GM21390 (cell line): Measurements from ENCODE around the gene TUFT1.
"Not testable (repeated sequence)": the region's sequence is repeated elsewhere in the genome, so short reads cannot be mapped to it uniquely, and the experiment has no call there.

Experiments used
- ATAC-seq: cut with Tn5 transposase; IDR thresholded peaks from one replicate; pipeline ENCODE4 v1.9.1; 2021; ENCODE audit not compliant: unreplicated experiment

The TUFT1 gene

GRCh38 chr1:151512326-151512725 is 27.8 kb upstream of the TUFT1 start:
- ATAC-seq, result no peak

DNA sequence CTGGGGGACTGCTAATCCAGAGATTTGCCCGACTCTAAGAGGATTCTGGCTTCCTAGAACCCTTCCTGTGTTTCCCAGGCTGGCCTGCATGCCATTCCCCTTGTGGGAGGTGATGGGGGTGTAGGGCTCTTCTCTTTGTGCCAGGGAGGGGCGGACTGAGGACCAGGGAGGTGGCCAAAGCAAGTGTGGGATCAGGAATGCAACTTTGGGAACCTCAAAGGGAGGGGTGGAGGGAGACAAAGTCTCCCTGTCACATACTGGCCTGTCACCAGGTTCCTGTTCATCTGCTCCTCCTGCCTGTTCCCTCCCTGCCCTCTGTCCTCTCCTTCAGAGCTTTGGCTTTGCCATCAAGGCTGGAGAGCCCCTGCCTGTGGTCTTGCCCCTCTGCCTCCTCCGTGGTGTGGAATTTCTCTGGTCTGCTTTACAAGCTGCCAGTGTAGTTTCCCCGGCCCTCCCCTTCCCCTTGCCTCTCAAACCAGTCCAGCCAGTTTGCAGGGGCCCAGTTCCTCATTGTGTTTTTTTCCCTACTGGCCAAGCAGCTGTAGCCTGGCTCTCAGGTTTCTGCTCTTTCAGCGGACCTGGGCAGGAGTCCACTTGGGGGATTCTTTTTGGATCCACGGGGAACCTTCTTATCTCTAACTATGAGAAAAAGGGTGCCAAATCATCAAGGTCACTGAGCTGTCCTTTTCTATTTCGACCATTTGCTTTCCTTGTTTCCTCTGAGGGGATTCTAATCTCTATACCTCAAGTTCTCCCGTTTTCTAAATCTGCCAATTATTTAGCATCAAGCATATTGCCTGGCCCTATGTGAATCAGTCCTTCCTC is 27.1 kb upstream of the TUFT1 start:
- no peak for ATAC-seq

- ATAC-seq, result no peak
Observed at GRCh38 chr1:151513626-151514121, 26.4 kb upstream of the TUFT1 start.

DNA sequence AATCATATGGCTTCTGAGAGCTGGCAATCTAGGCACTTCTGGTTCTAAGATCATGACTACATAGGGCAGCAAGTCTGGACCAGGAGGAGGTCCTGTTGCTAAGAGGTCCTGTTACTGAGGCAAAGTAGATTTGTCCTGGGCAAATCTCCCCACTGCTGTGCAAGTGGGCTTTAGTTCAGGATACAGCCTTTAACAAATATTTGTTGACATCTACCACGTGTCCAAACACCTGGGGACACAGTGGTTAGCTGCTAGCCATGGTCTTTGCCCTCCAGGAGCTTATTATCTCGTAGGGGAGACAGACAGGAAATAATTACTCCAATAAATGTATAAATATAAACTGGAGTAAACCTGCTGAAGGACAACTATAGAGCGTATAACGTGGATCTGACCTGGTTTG is 25.7 kb upstream of the TUFT1 start:
- ATAC-seq, result no peak

- ATAC-seq, result no peak
Observed at GRCh38 chr1:151515265-151515664, 24.8 kb upstream of the TUFT1 start.

DNA sequence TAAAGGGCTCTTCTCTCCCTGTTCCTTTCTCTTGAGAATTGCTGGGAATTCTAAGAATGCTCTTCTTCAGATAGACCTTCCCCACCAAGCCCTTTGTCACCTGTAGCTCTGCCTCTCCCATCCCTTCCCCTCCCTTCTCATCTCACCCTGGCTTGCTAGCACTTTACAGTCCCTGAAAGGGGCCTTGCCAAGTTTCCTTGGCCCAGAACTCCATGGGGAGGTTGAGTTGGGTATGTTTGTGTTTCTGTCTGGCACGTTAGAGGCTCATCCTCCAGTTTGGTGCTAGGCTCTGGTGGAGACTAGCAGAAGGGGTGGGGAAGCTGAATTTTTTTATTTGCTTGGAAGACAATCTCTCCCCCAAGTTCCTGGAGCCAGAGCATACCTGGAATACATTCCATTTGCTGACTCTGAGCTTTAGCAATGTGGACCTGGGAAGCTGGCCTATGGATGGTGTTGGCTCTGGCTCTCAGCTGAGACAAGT is 24.0 kb upstream of the TUFT1 start:
- ATAC-seq, result no peak

DNA sequence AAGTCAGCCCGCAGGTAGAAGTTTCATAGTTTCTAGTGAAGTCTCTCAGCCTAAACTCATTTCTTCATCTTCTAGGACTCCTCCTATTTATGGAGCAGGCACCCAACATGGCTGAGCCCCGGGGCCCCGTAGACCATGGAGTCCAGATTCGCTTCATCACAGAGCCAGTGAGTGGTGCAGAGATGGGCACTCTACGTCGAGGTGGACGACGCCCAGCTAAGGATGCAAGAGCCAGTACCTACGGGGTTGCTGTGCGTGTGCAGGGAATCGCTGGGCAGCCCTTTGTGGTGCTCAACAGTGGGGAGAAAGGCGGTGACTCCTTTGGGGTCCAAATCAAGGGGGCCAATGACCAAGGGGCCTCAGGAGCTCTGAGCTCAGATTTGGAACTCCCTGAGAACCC is 21.7 kb upstream of the TUFT1 start:
- ATAC-seq, result no peak

DNA sequence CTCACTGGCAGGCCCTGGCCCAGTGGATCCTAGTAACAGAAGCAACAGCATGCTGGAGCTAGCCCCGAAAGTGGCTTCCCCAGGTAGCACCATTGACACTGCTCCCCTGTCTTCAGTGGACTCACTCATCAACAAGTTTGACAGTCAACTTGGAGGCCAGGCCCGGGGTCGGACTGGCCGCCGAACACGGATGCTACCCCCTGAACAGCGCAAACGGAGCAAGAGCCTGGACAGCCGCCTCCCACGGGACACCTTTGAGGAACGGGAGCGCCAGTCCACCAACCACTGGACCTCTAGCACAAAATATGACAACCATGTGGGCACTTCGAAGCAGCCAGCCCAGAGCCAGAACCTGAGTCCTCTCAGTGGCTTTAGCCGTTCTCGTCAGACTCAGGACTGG is 21.2 kb upstream of the TUFT1 start:
- no peak for ATAC-seq

DNA sequence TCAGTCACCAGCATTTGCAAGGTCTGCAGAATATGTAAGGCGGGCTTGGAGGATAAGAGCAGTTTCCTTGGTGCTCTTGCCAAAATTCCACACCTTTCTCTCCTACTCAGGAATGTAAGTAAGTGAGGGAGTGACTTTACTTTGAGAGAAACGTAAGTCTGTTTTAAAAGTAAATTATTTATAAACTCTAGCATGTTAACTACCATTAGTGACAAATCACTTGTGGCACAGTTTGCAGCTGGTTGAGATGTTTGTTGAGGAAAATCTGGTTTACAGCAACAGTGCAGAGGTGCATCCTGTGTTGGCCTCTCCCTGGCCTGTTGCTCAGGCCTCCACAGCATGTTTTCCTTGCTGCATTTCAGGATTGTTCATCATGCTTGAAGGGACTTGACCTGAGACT is 20.4 kb upstream of the TUFT1 start:
- no peak for ATAC-seq

GRCh38 chr1:151520359-151520758 is 19.8 kb upstream of the TUFT1 start:
- ATAC-seq, result no peak

DNA sequence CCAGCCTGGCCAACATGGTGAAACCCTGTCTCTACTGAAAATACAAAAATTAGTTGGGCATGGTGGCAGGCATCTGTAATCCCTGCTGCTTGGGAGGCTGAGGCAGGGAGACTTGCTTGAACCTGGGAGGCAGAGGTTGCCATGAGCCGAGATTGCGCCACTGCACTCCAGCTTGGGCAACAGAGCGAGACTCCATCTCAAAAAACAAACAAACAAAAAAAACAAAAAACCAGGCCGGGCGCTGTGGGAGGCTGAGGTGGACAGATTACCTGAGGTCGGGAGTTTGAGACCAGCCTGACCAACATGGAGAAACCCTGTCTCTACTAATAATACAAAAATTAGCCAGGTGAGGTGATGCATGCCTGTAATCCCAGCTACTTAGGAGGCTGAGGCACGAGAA is 17.7 kb upstream of the TUFT1 start:
- not testable (repeated sequence) for ATAC-seq

- ATAC-seq, result no peak
Observed at GRCh38 chr1:151523326-151523725, 16.8 kb upstream of the TUFT1 start.

DNA sequence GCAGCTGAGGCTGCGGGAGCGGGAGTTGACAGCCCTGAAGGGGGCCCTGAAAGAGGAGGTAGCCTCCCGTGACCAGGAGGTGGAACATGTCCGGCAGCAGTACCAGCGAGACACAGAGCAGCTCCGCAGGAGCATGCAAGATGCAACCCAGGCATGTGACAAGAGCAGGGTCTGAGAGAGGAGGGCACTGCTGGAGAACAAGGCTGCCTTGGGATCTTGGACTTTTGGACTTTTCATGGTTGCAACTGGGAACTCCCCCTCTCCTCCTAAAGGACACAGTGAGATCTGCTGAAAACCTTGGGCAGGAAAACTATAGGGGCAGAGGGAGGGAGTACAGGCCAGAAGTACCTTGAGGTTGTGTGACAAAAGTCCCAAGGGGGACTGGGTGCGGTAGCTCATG is 15.4 kb upstream of the TUFT1 start:
- no peak for ATAC-seq

DNA sequence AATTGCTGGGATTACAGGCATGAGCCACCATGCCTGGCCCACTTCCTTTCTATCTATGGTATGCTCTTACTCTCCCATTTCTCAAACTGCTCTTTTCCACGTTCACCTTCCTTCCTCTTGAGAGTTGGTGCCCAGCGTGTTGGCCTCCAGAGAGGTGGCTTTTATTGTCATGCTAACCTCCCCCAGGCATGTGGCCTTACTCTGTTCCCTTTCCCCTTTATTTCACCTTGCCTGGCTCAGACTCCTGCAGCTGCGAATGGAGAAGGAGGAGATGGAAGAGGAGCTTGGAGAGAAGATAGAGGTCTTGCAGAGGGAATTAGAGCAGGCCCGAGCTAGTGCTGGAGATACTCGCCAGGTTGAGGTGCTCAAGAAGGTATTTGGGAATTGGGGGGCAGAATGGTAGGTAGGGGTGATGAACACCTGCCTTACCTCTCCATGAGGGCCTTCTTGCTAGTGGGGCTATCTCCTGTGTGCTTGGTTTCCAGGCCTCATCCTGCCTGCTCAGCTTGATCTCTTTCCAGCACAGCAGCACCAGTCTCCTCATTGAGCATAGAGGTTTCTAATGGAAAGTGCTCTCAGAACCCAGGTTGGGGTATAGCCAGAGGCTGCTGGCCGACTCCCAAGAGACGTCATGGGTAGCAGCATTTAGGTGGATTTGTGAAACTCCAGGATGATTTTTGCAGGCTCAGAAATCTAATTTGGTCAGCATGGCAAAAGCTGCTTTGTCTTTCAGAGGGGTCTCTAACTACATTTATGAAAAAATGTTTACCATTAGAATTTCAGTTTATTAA is 13.2 kb upstream of the TUFT1 start:
- no peak for ATAC-seq

DNA sequence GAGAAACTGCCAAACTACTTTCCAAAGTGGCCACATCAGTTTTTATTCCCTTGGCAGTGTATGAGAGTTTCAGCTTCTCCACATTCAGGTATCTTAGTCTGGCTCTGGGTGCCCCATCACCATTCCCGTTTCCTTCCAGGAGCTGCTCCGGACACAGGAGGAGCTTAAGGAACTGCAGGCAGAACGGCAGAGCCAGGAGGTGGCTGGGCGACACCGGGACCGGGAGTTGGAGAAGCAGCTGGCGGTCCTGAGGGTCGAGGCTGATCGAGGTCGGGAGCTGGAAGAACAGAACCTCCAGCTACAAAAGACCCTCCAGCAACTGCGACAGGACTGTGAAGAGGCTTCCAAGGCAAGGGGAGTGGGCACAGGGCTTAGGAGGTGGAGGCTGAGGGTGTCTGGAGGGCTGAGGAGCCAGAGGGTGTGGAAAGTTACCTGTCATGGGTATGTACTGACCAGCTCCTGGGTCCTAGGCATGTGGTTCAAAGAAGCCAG is 10.9 kb upstream of the TUFT1 start:
- ATAC-seq, result no peak

DNA sequence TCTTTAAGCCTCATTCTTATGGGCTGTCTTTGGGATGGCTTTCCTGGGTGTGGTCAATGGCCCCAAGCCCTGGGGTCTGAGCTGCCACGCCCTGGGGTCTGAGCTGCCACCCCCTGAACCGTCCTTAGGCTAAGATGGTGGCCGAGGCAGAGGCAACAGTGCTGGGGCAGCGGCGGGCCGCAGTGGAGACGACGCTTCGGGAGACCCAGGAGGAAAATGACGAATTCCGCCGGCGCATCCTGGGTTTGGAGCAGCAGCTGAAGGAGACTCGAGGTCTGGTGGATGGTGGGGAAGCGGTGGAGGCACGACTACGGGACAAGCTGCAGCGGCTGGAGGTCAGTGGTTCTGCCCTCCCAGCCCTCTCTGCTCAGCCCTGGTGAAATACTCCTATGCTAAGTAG is 10.3 kb upstream of the TUFT1 start:
- ATAC-seq, result no peak

DNA sequence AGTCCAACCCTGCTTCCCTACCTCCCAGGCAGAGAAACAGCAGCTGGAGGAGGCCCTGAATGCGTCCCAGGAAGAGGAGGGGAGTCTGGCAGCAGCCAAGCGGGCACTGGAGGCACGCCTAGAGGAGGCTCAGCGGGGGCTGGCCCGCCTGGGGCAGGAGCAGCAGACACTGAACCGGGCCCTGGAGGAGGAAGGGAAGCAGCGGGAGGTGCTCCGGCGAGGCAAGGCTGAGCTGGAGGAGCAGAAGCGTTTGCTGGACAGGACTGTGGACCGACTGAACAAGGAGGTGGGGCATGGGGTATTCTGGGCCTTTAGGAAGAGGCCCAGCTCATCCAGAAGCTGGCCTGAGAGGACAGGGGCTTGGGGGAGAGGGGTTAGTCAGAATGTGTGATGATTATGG is 9.6 kb upstream of the TUFT1 start:
- no peak for ATAC-seq

DNA sequence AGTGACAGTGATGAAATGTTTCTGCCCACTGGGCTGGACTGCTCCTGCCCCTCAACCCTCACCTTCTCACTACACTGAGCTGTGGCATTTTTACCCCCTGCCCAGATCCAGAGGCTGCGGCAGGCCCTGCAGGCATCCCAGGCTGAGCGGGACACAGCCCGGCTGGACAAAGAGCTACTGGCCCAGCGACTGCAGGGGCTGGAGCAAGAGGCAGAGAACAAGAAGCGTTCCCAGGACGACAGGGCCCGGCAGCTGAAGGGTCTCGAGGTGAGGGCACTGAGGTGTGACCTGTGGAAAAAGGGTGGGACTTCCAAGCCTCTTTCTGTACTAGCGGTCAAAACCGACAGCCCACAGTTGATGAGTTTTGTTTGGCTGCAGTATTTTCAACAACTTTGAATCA is 6.2 kb upstream of the TUFT1 start:
- no peak for ATAC-seq

DNA sequence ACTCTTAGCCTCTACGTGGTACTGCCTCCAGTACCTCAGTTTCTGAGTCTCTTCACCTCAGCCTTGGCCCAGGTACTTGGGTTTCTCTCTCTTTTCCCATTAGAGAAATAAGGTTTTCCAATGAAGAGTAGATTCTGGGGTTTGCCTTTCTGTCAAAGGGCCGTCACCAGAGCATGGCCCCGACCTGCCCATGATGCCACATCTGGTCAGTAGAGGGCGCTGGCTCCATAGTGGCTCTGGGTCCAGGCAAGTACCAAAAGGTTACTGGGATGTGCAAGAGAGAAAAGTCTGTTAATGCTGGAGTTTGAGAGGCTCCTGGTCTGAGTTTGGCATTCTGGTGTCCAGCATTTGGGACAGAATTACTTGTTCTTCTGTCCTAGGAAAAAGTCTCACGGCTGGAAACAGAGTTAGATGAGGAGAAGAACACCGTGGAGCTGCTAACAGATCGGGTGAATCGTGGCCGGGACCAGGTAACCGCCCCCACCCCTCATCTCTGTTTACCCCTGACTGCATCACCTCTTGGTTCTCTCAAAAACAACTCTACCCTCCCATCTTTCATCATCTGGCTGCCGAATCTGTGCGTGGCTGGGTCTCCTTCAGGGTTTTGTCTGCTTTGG is 5.3 kb upstream of the TUFT1 start:
- ATAC-seq, result peak; percentile 64

DNA sequence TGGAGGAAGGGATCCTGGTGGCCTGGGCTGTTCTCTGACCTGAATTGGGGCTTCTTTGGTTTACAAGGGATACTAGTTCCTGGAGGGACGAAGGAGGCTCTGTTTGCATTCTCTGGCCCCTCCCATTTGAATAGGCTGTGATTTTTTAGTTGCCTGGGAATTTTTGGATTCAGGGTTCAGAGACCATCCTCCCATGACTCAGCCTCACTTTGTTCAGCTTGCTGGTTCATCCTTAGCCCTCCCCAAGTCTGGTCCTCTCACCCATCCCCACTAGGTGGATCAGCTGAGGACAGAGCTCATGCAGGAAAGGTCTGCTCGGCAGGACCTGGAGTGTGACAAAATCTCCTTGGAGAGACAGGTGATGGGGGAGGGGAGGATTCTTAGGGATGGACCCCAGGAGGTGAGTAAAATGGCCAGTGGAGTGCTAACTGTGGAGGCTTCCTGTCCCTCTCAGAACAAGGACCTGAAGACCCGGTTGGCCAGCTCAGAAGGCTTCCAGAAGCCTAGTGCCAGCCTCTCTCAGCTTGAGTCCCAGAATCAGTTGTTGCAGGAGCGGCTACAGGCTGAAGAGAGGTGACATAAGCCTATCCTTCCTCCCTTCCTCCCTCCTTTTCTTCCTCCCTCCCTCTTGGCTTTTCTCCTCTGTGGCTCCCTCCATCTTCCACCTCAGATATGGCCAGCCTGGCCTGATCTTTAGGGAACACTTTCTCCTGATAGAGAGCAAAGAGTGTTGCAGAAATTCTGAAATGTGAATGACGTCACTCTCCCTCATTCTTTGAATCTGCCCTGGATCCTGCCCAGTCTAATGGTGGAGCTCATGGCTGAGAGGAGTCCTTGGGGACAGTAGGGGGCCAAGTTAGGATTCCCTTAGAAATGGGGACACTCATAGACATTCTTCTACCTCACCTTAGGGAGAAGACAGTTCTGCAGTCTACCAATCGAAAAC is 4.5 kb upstream of the TUFT1 start:
- ATAC-seq, result no peak
